AG04449 (cell line): Measurements from ENCODE around the gene FREM2.

Experiments
- CTCF ChIA-PET: fragments of 350-600 bp; formaldehyde crosslinking; extraction: SDS; loops from one replicate; lab custom pipeline; 2021; ENCODE audit warnings: antibody characterized with exemption; lab: Yijun Ruan, JAX
- POLR2A ChIA-PET: fragments of 400-600, 350-600 bp; formaldehyde crosslinking; extraction: SDS; loops from one replicate; lab custom pipeline; 2020; ENCODE audit warnings: antibody characterized with exemption, inconsistent platforms; lab: Yijun Ruan, JAX
- DNase-seq: peaks from one replicate; pipeline ENCODE4 v3.0.0-alpha.2; 2010; ENCODE audit warnings: low read depth, low spot score
- H3K4me3 ChIP-seq: 2 replicates; pipeline ENCODE4 v1.5.1; 2011; ENCODE audit warnings: low read depth, mild to moderate bottlenecking, control low read depth, low read length
- CTCF ChIP-seq: IDR thresholded peaks from one replicate; pipeline ENCODE4 v1.5.1; 2011; ENCODE audit warnings: mild to moderate bottlenecking, moderate library complexity, low read length, control low read depth, inconsistent platforms; ENCODE audit not compliant: insufficient read depth; ENCODE audit errors: missing control alignments

The FREM2 gene

DNA sequence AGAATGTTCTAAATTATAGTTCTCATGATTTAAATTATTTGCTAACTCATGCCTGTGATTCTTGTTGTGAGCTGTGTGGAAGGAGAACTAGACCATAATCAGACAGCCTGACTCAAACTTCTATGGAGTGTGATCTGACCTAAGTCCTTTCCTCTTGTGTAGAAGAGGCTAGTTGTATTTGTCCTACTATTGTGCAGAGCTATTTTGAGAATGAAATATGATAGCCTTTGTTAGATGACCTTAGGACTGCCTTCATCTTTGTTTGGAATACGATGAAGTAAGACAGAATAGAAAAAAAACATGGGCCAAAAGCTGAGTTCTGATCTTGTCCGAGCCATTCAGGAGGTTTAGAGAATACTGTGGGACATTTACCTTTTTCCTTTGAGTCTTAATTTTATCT lies 184.4 kb downstream of the FREM2 start:
- POLR2A ChIA-PET: no interaction called here
- CTCF ChIA-PET: no interaction called here
- H3K4me3 ChIP-seq: no peak overlapping the region
- DNase-seq: no peak
- TF ChIP-seq CTCF: no peak

- TF ChIP-seq CTCF: peak; percentile 25
- ChIA-PET CTCF (interaction anchor here (1.2 kb wide), 1 partner anchor 13 kb away, joined by 3 read pairs; no protein-coding TSS in a partner anchor), POLR2A (no interaction called here)
- no peak for DNase-seq
- H3K4me3 ChIP-seq: no peak overlapping the region
These were observed 185.8 kb downstream of the FREM2 start for GRCh38 chr13:38872693-38873092.

DNA sequence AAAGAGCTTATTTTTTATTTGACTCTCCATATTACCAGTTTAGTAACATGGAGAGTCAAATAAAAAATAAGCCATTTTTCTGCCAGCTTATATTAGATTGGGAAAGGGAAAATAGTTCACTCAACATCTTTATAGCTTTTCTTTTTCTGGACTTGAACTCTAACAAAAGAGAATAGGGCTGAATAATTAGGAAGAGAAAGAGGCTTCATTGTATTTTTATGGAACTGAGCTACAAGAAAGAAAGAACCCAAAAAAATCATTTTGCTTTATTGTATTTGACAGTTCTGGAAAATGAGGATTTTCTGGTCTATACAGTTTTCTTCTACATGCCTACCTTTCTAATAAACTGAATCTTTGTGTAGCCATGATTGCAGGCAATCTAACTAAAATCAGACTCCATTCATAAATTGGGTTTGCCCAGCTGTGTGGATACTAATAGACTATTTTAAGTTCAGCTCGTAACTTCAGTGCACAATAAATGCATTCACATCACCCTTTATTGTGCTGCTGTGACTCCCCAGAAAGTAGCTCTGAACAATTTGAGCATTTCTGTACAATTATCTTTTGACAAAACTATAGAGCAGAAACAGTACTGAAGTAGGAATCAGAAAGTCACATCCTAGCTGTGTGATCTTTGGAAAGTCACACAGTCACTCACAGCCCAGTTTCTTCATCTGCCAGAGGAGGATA lies 188.5 kb downstream of the FREM2 start:
- CTCF ChIA-PET: no interaction called here
- no peak for TF ChIP-seq CTCF
- DNase-seq: no peak
- no peak overlapping the region for H3K4me3 ChIP-seq
- POLR2A ChIA-PET: no interaction called here

DNA sequence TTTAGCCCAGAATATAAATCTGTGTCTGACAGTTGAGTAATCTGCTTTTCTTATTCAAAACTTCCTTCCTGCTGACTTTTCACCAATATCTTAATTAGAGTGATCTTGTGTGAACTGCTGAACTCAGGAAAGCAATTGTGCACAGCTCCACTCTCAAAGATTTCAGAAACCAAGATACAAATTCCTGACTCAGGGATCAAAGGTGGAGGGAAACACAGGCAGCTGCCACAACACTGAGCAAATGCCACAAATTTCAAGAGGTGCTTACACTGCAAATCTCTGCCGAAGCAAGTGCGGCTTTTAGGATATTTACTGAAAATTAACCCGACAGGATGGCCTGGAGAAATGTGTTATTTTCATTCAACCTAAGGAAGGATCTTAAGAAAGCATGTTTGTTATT lies 192.4 kb downstream of the FREM2 start:
- ChIA-PET POLR2A (no interaction called here), CTCF (no interaction called here)
- H3K4me3 ChIP-seq: no peak overlapping the region
- no peak for TF ChIP-seq CTCF
- DNase-seq: no peak

- TF ChIP-seq CTCF: no peak
- DNase-seq: no peak
- POLR2A ChIA-PET: no interaction called here
- no peak overlapping the region for H3K4me3 ChIP-seq
- CTCF ChIA-PET: no interaction called here
These were observed 192.9 kb downstream of the FREM2 start for GRCh38 chr13:38879786-38880185.

- TF ChIP-seq CTCF: no peak
- H3K4me3 ChIP-seq: no peak overlapping the region
- ChIA-PET POLR2A (no interaction called here), CTCF (no interaction called here)
- DNase-seq: no peak
These were observed 193.5 kb downstream of the FREM2 start for GRCh38 chr13:38880397-38880796.
